Muscle layer of duodenum (tissue), 2 donors: ENCODE measurements around the gene BCO1.
"Not testable (repeated sequence)": the region's sequence is repeated elsewhere in the genome, so short reads cannot be mapped to it uniquely, and the experiment has no call there.

Experiments
- H3K27ac ChIP-seq: one replicate; pipeline ENCODE4 v1.7.0; 2013; ENCODE audit warnings: mild to moderate bottlenecking, low read length
- H3K27me3 ChIP-seq: one replicate; pipeline ENCODE4 v1.7.0; 2013; ENCODE audit warnings: low read depth, mild to moderate bottlenecking, control low read depth, low read length
- H3K36me3 ChIP-seq, 2 donors: one replicate each; pipeline ENCODE4 v1.7.0; 2013; ENCODE audit warnings: low read length in 2 of 2, control low read depth in 1 of 2, mild to moderate bottlenecking in 1 of 2; ENCODE audit not compliant: insufficient read depth in 2 of 2, control insufficient read depth in 1 of 2
- H3K4me1 ChIP-seq, 2 donors: one replicate each; pipeline ENCODE4 v1.7.0; 2013; ENCODE audit warnings: low read length in 2 of 2, mild to moderate bottlenecking in 2 of 2, control low read depth in 1 of 2, moderate library complexity in 1 of 2; ENCODE audit not compliant: insufficient read depth in 2 of 2, control insufficient read depth in 1 of 2
- H3K4me3 ChIP-seq, 2 donors: one replicate each; pipeline ENCODE4 v1.7.0; 2013; ENCODE audit warnings: low read length in 2 of 2, low read depth in 1 of 2, mild to moderate bottlenecking in 1 of 2
- H3K9me3 ChIP-seq, 2 donors: one replicate each; pipeline ENCODE4 v1.7.0; 2013; ENCODE audit warnings: low read length in 2 of 2, control low read depth in 1 of 2, mild to moderate bottlenecking in 1 of 2; ENCODE audit not compliant: control insufficient read depth in 1 of 2
- donor health status: healthy.

The BCO1 gene

GRCh38 chr16:81214745-81215166 lies 23.7 kb upstream of the BCO1 start:
- H3K9me3 ChIP-seq = no peaks in the 10 kb centered on the region
- no peaks in the 10 kb centered on the region for H3K4me1 ChIP-seq
- H3K27ac ChIP-seq = no peak overlapping the region
- H3K4me3 ChIP-seq = no peak overlapping the region
- no peaks in the 10 kb centered on the region for H3K36me3 ChIP-seq
- H3K27me3 ChIP-seq = no peaks in the 10 kb centered on the region

- Histone ChIP-seq H3K4me1 (no peaks in the 10 kb centered on the region), H3K9me3 (no peaks in the 10 kb centered on the region), H3K27me3 (no peaks in the 10 kb centered on the region), H3K36me3 (no peaks in the 10 kb centered on the region), H3K27ac (no peak overlapping the region), H3K4me3 (no peak overlapping the region)
Observed at GRCh38 chr16:81216114-81216513, 22.4 kb upstream of the BCO1 start.

- Histone ChIP-seq H3K9me3 (no peaks in the 10 kb centered on the region), H3K36me3 (no peaks in the 10 kb centered on the region), H3K4me1 (no peaks in the 10 kb centered on the region), H3K4me3 (no peak overlapping the region), H3K27me3 (no peaks in the 10 kb centered on the region), H3K27ac (no peak overlapping the region)
Observed at GRCh38 chr16:81216706-81217105, 21.8 kb upstream of the BCO1 start.

GRCh38 chr16:81219151-81219550 lies 19.3 kb upstream of the BCO1 start:
- Histone ChIP-seq H3K27ac (no peak overlapping the region), H3K27me3 (no peaks in the 10 kb centered on the region), H3K36me3 (no peaks in the 10 kb centered on the region), H3K4me3 (no peak overlapping the region), H3K9me3 (no peaks in the 10 kb centered on the region), H3K4me1 (peaks cover 0 to 9% of the 10 kb centered on the region in 2 donors)

- peaks cover 0 to 9% of the 10 kb centered on the region in 2 donors for H3K4me1 ChIP-seq
- H3K9me3 ChIP-seq = no peaks in the 10 kb centered on the region
- no peak overlapping the region for H3K4me3 ChIP-seq
- no peak overlapping the region for H3K27ac ChIP-seq
- no peaks in the 10 kb centered on the region for H3K36me3 ChIP-seq
- no peaks in the 10 kb centered on the region for H3K27me3 ChIP-seq
Observed at GRCh38 chr16:81220349-81220748, 18.1 kb upstream of the BCO1 start.

GRCh38 chr16:81221731-81222130 lies 16.8 kb upstream of the BCO1 start:
- peaks cover 0 to 9% of the 10 kb centered on the region in 2 donors for H3K4me1 ChIP-seq
- H3K9me3 ChIP-seq = no peaks in the 10 kb centered on the region
- H3K4me3 ChIP-seq = no peak overlapping the region
- H3K36me3 ChIP-seq = no peaks in the 10 kb centered on the region
- H3K27me3 ChIP-seq = no peaks in the 10 kb centered on the region
- H3K27ac ChIP-seq = no peak overlapping the region

- H3K4me3 ChIP-seq = no peak overlapping the region
- H3K27me3 ChIP-seq = no peaks in the 10 kb centered on the region
- H3K9me3 ChIP-seq = no peaks in the 10 kb centered on the region
- H3K27ac ChIP-seq = no peak overlapping the region
- no peaks in the 10 kb centered on the region for H3K36me3 ChIP-seq
- peaks cover 0 to 9% of the 10 kb centered on the region in 2 donors for H3K4me1 ChIP-seq
Observed at GRCh38 chr16:81224824-81225223, 13.7 kb upstream of the BCO1 start.

GRCh38 chr16:81225697-81226096 lies 12.8 kb upstream of the BCO1 start:
- not testable (repeated sequence) for H3K4me3 ChIP-seq, H3K4me1 ChIP-seq, H3K9me3 ChIP-seq, H3K27me3 ChIP-seq, H3K36me3 ChIP-seq, H3K27ac ChIP-seq

- H3K27ac ChIP-seq = no peak overlapping the region
- no peaks in the 10 kb centered on the region for H3K9me3 ChIP-seq
- peaks cover 0 to 9% of the 10 kb centered on the region in 2 donors for H3K4me1 ChIP-seq
- peaks cover 7% of the 10 kb centered on the region for H3K27me3 ChIP-seq
- no peak overlapping the region for H3K4me3 ChIP-seq
- H3K36me3 ChIP-seq = no peaks in the 10 kb centered on the region
Observed at GRCh38 chr16:81227785-81228184, 10.7 kb upstream of the BCO1 start.

- no peak overlapping the region for H3K27ac ChIP-seq
- no peaks in the 10 kb centered on the region for H3K9me3 ChIP-seq
- H3K4me1 ChIP-seq = no peaks in the 10 kb centered on the region
- peaks cover 7% of the 10 kb centered on the region for H3K27me3 ChIP-seq
- H3K4me3 ChIP-seq = no peak overlapping the region
- H3K36me3 ChIP-seq = no peaks in the 10 kb centered on the region
Observed at GRCh38 chr16:81229811-81230210, 8.7 kb upstream of the BCO1 start.

- Histone ChIP-seq H3K9me3 (no peaks in the 10 kb centered on the region), H3K27ac (no peak overlapping the region), H3K36me3 (no peaks in the 10 kb centered on the region), H3K4me3 (no peak overlapping the region), H3K27me3 (peaks cover 7% of the 10 kb centered on the region), H3K4me1 (no peaks in the 10 kb centered on the region)
Observed at GRCh38 chr16:81231014-81231413, 7.5 kb upstream of the BCO1 start.

- H3K9me3 ChIP-seq = no peaks in the 10 kb centered on the region
- H3K36me3 ChIP-seq = no peaks in the 10 kb centered on the region
- H3K4me1 ChIP-seq = no peaks in the 10 kb centered on the region
Observed at GRCh38 chr16:81232740-81233367, 5.6 kb upstream of the BCO1 start.

More at GRCh38 chr16:81232740-81233367, 5.6 kb upstream of the BCO1 start:
- Histone ChIP-seq H3K27ac (no peak overlapping the region), H3K4me3 (no peak overlapping the region), H3K27me3 (peaks cover 7% of the 10 kb centered on the region)
